HepG2 (cell line): ENCODE results near the gene CDK3. TPM values are rescaled to one million over a fixed set of nuclear protein-coding genes. Genes with fewer than 3 reads are reported as not detected.
A peak's percentile ranks its signal among the peaks of the same experiment; 100 is the strongest.

Source experiments
- ATAD3A ChIP-seq: sonication (generic); formaldehyde crosslinking; IDR thresholded peaks from 2 replicates; pipeline ENCODE4 v1.4.0; 2020; ENCODE audit warnings: missing genetic modification reagents
- ATRX ChIP-seq: sonication (generic); formaldehyde crosslinking; IDR thresholded peaks from 2 replicates; pipeline ENCODE4 v1.4.0; 2020; ENCODE audit warnings: missing genetic modification reagents, borderline replicate concordance
- CCAR2 ChIP-seq: fragments of 200-400 bp; formaldehyde crosslinking; optimal IDR thresholded peaks from 2 replicates; pipeline ENCODE3; 2018; ENCODE audit warnings: low read depth, mild to moderate bottlenecking, low read length, moderate library complexity
- FIP1L1 ChIP-seq: fragments of 200-400 bp; formaldehyde crosslinking; IDR thresholded peaks from 2 replicates; pipeline ENCODE4 v1.6.1; 2018; ENCODE audit warnings: low read depth, mild to moderate bottlenecking, low read length, moderate library complexity, borderline replicate concordance; ENCODE audit not compliant: insufficient read depth
- FOXK1 ChIP-seq: sonication (generic); formaldehyde crosslinking; IDR thresholded peaks from 2 replicates; pipeline ENCODE4 v1.4.0; 2020; ENCODE audit warnings: low read depth, missing genetic modification reagents, borderline replicate concordance
- KDM4B ChIP-seq: sonication (generic); formaldehyde crosslinking; IDR thresholded peaks from 2 replicates; pipeline ENCODE4 v1.4.0; 2020; ENCODE audit warnings: missing genetic modification reagents
- KDM5A ChIP-seq: fragments of 200-600 bp; sonication (generic); IDR thresholded peaks from 2 replicates; pipeline ENCODE4 v1.7.0; 2018; ENCODE audit warnings: antibody characterized with exemption, mild to moderate bottlenecking, low read length, borderline replicate concordance
- KLF13 ChIP-seq: sonication (generic); formaldehyde crosslinking; IDR thresholded peaks from 2 replicates; pipeline ENCODE4 v1.4.0; 2020; ENCODE audit warnings: mild to moderate bottlenecking, missing genetic modification reagents
- MBD4 ChIP-seq: IDR thresholded peaks from 2 replicates; pipeline ENCODE4 v1.6.1; 2012; ENCODE audit warnings: low read length, inconsistent platforms, borderline replicate concordance
- MEIS1 ChIP-seq: sonication (generic); formaldehyde crosslinking; IDR thresholded peaks from 2 replicates; pipeline ENCODE4 v1.9.0; 2021; ENCODE audit warnings: mild to moderate bottlenecking, missing genetic modification reagents, moderate library complexity, borderline replicate concordance
- NFKBIZ ChIP-seq: IDR thresholded peaks from 2 replicates; pipeline ENCODE4 v1.6.1; 2018; ENCODE audit warnings: missing genetic modification reagents, missing compliant biosample characterization
- NFYB ChIP-seq: sonication (generic); formaldehyde crosslinking; IDR thresholded peaks from 2 replicates; pipeline ENCODE4 v1.4.0; 2020; ENCODE audit warnings: missing genetic modification reagents
- NONO ChIP-seq, 2 experiments: fragments of 450-650 bp in 1 of 2; sonication (generic) in 1 of 2; formaldehyde crosslinking in 1 of 2; IDR thresholded peaks in 1 of 2; conservative IDR thresholded peaks in 1 of 2; 2 replicates each; pipeline versions ENCODE4 v1.6.1 to v1.8.0; 2017 to 2022; ENCODE audit warnings: mild to moderate bottlenecking in 1 of 2, missing genetic modification reagents in 1 of 2, moderate library complexity in 1 of 2
- PRMT3 ChIP-seq: sonication (generic); formaldehyde crosslinking; IDR thresholded peaks from 2 replicates; pipeline ENCODE4 v1.8.1; 2022; ENCODE audit warnings: low read depth, mild to moderate bottlenecking, moderate library complexity, missing genetic modification reagents, borderline replicate concordance
- RARA ChIP-seq: IDR thresholded peaks from 2 replicates; pipeline ENCODE4 v1.6.1; 2016; ENCODE audit warnings: missing genetic modification reagents, missing compliant biosample characterization
- SCMH1 ChIP-seq: sonication (generic); formaldehyde crosslinking; IDR thresholded peaks from 2 replicates; pipeline ENCODE4 v1.9.0; 2021; ENCODE audit warnings: missing genetic modification reagents, mild to moderate bottlenecking, borderline replicate concordance
- TARDBP ChIP-seq: sonication (generic); formaldehyde crosslinking; IDR thresholded peaks from 2 replicates; pipeline ENCODE4 v1.8.0; 2022; ENCODE audit warnings: mild to moderate bottlenecking, missing genetic modification reagents
- TMF1 ChIP-seq: sonication (generic); formaldehyde crosslinking; IDR thresholded peaks from 2 replicates; pipeline ENCODE4 v1.8.1; 2022; ENCODE audit warnings: low read depth, missing genetic modification reagents
- TRIM24 ChIP-seq: sonication (generic); formaldehyde crosslinking; IDR thresholded peaks from 2 replicates; pipeline ENCODE4 v1.8.0; 2022; ENCODE audit warnings: mild to moderate bottlenecking, missing genetic modification reagents
- ZFP1 ChIP-seq: IDR thresholded peaks from 2 replicates; pipeline ENCODE4 v1.6.1; 2016
- ZNF20 ChIP-seq: sonication (generic); formaldehyde crosslinking; IDR thresholded peaks from 2 replicates; pipeline ENCODE4 v1.4.0; 2020; ENCODE audit warnings: mild to moderate bottlenecking, moderate library complexity, missing genetic modification reagents
- ZNF251 ChIP-seq: sonication (generic); formaldehyde crosslinking; IDR thresholded peaks from 2 replicates; pipeline ENCODE4 v1.9.0; 2021; ENCODE audit warnings: mild to moderate bottlenecking, missing genetic modification reagents
- ZNF253 ChIP-seq: sonication (generic); formaldehyde crosslinking; IDR thresholded peaks from 2 replicates; pipeline ENCODE4 v1.8.0; 2022; ENCODE audit warnings: mild to moderate bottlenecking, missing genetic modification reagents, borderline replicate concordance
- ZNF326 ChIP-seq: sonication (generic); formaldehyde crosslinking; IDR thresholded peaks from 2 replicates; pipeline ENCODE4 v1.4.0; 2020; ENCODE audit warnings: missing genetic modification reagents, borderline replicate concordance
- ZNF558 ChIP-seq: sonication (generic); formaldehyde crosslinking; IDR thresholded peaks from 2 replicates; pipeline ENCODE4 v1.9.0; 2022; ENCODE audit warnings: mild to moderate bottlenecking, missing genetic modification reagents, borderline replicate concordance
- ZNF605 ChIP-seq: sonication (generic); formaldehyde crosslinking; IDR thresholded peaks from 2 replicates; pipeline ENCODE4 v1.8.0; 2022; ENCODE audit warnings: mild to moderate bottlenecking, missing genetic modification reagents
- ZNF7 ChIP-seq: IDR thresholded peaks from 2 replicates; pipeline ENCODE4 v1.6.1; 2016; ENCODE audit warnings: missing biosample characterization, missing genetic modification reagents
- ZNF782 ChIP-seq: sonication (generic); formaldehyde crosslinking; IDR thresholded peaks from 2 replicates; pipeline ENCODE4 v1.4.0; 2020; ENCODE audit warnings: missing genetic modification reagents, mild to moderate bottlenecking, borderline replicate concordance
- polyA plus RNA-seq, 8 experiments: library from polyadenylated mRNA; depleted of rRNA in 3 of 8; stranded (reverse) in 7 of 8; unstranded in 1 of 8; fragments of >200 nt; fragmentation: Illumina TruSeq in 4 of 8; extraction: Trizol in 4 of 8; gene quantifications; 2 replicates each; pipeline versions ENCODE4 v1.2.1 to v1.2.3, GENCODE V29; 2011 to 2016; ENCODE audit warnings: low read depth in 4 of 8, missing spikeins in 1 of 8, mixed read lengths in 1 of 8; ENCODE audit not compliant: insufficient read depth in 1 of 8
- total RNA-seq, 5 experiments: library from RNA; depleted of rRNA; stranded (reverse); fragments of >200 nt; fragmentation: Illumina TruSeq; extraction: Trizol; gene quantifications; 2 replicates each; pipeline ENCODE4 v1.2.3, GENCODE V29; 2016; ENCODE audit warnings: low read depth in 1 of 5
- TF ChIP-seq, protein P1 (sequence below): sonication (generic); formaldehyde crosslinking; IDR thresholded peaks from 2 replicates; pipeline ENCODE4 v1.4.0; 2020; ENCODE audit warnings: low read depth, mild to moderate bottlenecking, missing genetic modification reagents
- TF ChIP-seq, protein P2 (sequence below): sonication (generic); formaldehyde crosslinking; IDR thresholded peaks from 2 replicates; pipeline ENCODE4 v1.4.0; 2020; ENCODE audit warnings: missing genetic modification reagents

CDK3 gene
- total and polyA plus RNA-seq, 2 of the 13 experiments (the other 11 are each of a cell fraction or from before 2014, with no cell fraction given), result 5.8 to 11.4 TPM

DNA sequence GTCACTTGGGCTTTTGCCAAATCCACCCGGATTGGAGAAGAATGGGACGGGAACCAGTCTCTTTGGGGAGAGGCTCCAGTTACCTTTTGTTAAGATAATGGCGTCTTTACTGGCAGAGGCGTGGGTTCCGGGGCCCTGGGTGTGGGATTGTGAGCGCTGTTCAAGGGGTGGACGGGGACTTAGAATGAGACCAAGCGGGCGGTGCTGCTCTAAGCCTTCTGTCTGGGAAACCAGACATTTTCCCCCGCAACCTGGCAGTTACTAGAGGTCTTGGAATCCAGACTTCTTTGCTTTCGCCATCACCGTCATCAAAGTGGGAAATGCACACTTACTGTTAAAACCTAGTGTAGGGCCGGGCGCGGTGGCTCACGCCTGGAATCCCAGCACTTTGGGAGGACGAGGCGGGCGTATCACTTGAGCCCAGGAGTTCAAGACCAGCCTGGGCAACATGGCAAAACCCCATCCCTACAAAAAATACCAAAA lies 20.9 kb upstream of the CDK3 start (continued):
- TF ChIP-seq, protein P1, sequence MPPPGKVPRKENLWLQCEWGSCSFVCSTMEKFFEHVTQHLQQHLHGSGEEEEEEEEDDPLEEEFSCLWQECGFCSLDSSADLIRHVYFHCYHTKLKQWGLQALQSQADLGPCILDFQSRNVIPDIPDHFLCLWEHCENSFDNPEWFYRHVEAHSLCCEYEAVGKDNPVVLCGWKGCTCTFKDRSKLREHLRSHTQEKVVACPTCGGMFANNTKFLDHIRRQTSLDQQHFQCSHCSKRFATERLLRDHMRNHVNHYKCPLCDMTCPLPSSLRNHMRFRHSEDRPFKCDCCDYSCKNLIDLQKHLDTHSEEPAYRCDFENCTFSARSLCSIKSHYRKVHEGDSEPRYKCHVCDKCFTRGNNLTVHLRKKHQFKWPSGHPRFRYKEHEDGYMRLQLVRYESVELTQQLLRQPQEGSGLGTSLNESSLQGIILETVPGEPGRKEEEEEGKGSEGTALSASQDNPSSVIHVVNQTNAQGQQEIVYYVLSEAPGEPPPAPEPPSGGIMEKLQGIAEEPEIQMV, result 0 out of 2 replicates have a peak, but pooled peaks have one; percentile 2
- no peak for TF ChIP-seq ZNF7 (CRISPR knock-in tag)
- 0 out of 2 replicates have a peak, but pooled peaks have one; percentile 11 for TF ChIP-seq ZNF20 (CRISPR knock-in tag)
- no peak for TF ChIP-seq NFYB (CRISPR knock-in tag)
- TF ChIP-seq KLF13 (CRISPR knock-in tag), result no peak
- 0 out of 2 replicates have a peak, but pooled peaks have one; percentile 54 for TF ChIP-seq KDM5A
- TF ChIP-seq ZNF251, result peak; percentile 50; the same call in 1 of the 2 replicates
- TF ChIP-seq ATRX, result no peak
- no peak for TF ChIP-seq TRIM24 (CRISPR knock-in tag)
- no peak for TF ChIP-seq ZNF605 (CRISPR knock-in tag)
- TF ChIP-seq ZNF782, result peak; percentile 54; the same call in 1 of the 2 replicates
- no peak for TF ChIP-seq KDM4B (CRISPR knock-in tag)
- 0 out of 2 replicates have a peak, but pooled peaks have one; percentile 1 for TF ChIP-seq ZFP1 (CRISPR knock-in tag)
- no peak for TF ChIP-seq CCAR2
- no peak; the same call in 1 of the 2 replicates for TF ChIP-seq TARDBP (CRISPR knock-in tag)
- TF ChIP-seq ZNF253 (CRISPR knock-in tag), result no peak
- TF ChIP-seq PRMT3 (CRISPR knock-in tag), result no peak
- TF ChIP-seq SCMH1 (CRISPR knock-in tag), result no peak
- TF ChIP-seq ZNF326, result no peak
- TF ChIP-seq MBD4, result 0 out of 2 replicates have a peak, but pooled peaks have one; percentile 28
- no peak for TF ChIP-seq NONO (IDR thresholded peaks at IDR 0.05)
- TF ChIP-seq NONO (CRISPR knock-in tag; conservative IDR thresholded peaks at IDR 0.05), result no peak
- no peak for TF ChIP-seq FIP1L1
- peak; percentile 56; the same call in 1 of the 2 replicates for TF ChIP-seq ZNF558
- no peak for TF ChIP-seq MEIS1 (CRISPR knock-in tag)
- TF ChIP-seq RARA, result no peak
- 0 out of 2 replicates have a peak, but pooled peaks have one; percentile 12 for TF ChIP-seq NFKBIZ (CRISPR knock-in tag)
- TF ChIP-seq TMF1 (CRISPR knock-in tag), result peak; percentile 20; the same call in 1 of the 2 replicates
- no peak; the same call in 1 of the 2 replicates for TF ChIP-seq FOXK1 (CRISPR knock-in tag)
- TF ChIP-seq, protein P2, sequence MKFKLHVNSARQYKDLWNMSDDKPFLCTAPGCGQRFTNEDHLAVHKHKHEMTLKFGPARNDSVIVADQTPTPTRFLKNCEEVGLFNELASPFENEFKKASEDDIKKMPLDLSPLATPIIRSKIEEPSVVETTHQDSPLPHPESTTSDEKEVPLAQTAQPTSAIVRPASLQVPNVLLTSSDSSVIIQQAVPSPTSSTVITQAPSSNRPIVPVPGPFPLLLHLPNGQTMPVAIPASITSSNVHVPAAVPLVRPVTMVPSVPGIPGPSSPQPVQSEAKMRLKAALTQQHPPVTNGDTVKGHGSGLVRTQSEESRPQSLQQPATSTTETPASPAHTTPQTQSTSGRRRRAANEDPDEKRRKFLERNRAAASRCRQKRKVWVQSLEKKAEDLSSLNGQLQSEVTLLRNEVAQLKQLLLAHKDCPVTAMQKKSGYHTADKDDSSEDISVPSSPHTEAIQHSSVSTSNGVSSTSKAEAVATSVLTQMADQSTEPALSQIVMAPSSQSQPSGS (CRISPR knock-in tag), result no peak
- TF ChIP-seq ATAD3A (CRISPR knock-in tag), result no peak
